HG03521 (cell line): ENCODE measurements around the gene LRIG1.

Experiments used
- ATAC-seq: cut with Tn5 transposase; IDR thresholded peaks from one replicate; pipeline ENCODE4 v1.9.1; 2021; ENCODE audit warnings: mild to moderate bottlenecking, moderate library complexity; ENCODE audit not compliant: unreplicated experiment

The LRIG1 gene

DNA sequence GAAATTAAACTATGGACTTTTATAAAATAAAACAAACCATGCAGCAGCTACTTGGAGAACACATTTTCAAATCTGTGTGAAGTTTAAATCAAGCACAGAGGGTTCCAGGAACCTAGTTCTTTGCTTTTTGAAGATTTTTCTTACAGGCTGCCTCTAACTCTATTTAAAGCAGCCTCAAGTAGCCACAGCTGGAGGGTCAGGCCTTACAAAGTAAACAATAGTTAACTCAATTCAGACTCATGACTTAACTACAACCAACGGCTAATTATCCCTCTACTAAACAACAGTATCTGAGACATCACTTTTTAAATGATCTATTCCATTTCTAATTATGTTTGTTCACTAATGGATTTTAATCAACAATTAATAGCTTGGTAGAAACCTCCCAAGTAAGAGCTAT lies 9.8 kb downstream of the LRIG1 start:
- ATAC-seq: no peak

- peak; percentile 58 for ATAC-seq
Measured at GRCh38 chr3:66490214-66490613, 10.6 kb downstream of the LRIG1 start.

DNA sequence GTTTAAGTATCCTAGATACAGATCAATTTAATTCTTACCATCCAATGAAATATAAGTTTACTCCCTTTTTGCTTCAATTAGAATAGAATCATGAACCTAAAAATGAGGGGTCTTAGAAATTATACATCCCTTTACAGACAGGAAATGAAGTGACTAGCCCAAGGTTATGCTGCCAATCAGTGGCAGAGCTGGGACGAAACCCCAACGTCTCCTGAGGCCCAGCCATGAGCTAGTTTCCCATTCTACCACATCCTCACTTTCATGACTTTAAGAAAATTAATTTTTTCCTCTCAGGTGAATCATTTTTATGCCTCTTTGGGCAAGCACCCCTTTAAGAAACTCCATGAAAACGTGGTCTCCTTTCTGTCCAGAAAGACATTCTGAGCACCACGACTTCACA lies 11.2 kb downstream of the LRIG1 start:
- no peak for ATAC-seq

DNA sequence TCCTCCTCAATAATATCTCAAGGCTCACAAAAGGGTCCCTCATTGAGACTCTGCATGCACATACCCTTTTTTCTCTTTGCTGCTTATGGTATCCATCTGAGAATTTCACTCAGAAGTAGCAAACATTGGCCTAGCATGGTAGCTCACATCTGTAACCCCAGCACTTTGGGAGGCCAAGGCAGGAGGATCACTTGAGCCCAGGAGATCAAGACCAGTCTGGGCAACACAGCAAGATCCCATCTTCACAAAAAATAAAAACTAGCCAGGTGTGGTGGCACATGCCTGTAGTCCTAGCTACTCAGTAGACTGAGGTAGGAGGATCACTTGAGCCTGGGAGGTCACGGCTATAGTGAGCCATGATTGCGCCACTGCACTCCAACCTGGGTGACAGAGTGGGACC lies 11.7 kb downstream of the LRIG1 start:
- ATAC-seq: no peak

DNA sequence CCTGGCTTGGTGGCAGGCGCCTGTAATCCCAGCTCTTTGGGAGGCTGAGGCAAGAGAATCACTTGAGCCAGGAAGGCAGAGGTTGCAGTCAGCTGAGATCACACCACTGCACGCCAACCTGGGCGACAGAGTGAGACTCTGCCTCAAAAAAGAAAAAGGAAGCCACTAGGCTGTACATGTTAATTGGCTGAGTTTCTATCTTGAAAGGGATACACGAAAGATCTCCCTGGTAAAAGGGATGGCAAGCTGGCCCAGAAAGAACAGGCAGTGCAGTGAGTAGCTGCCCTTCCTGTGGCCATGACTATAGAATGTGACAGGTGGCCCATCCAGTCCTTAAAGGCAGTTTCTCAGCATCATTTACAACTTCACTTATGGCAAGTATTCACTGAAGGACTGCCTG lies 12.3 kb downstream of the LRIG1 start:
- no peak for ATAC-seq

- no peak for ATAC-seq
Measured at GRCh38 chr3:66487465-66487864, 13.4 kb downstream of the LRIG1 start.

DNA sequence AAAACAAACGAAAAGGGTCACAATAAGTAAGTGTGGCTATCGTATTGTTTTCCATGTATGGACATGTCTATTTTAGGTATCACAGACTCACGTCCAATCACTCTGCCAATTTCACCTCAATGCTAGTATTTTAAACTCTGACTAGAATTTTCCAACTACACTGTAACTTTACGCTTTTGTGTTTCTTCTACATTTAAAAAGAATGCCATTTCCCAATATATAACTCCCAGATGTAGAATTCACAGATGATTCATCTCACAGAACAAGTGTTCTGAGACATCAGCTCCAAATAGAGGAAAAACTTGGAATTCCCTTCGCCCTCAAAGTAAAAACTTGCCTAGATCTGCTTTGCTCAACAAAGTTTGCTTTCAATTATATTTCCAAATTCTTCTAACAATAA lies 14.2 kb downstream of the LRIG1 start:
- ATAC-seq: no peak

DNA sequence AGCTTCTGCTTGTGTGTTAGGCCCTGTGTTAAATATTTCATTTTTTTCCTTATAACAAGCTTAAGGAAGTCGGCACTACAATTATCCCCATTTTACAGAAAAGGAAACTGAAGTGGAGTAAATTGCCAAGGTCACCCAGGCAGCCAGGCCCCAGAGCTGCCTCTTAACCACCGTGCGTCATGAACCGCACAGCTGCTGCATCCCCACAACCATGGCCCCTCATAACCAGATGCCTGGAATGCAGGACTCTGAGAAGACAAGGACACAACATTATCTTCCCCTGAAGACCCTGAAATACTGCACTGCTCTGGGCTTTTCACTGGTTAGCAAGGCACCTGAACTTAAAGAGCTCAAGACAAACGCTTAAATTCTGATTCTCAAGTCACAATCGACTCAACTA lies 14.6 kb downstream of the LRIG1 start:
- ATAC-seq: no peak

DNA sequence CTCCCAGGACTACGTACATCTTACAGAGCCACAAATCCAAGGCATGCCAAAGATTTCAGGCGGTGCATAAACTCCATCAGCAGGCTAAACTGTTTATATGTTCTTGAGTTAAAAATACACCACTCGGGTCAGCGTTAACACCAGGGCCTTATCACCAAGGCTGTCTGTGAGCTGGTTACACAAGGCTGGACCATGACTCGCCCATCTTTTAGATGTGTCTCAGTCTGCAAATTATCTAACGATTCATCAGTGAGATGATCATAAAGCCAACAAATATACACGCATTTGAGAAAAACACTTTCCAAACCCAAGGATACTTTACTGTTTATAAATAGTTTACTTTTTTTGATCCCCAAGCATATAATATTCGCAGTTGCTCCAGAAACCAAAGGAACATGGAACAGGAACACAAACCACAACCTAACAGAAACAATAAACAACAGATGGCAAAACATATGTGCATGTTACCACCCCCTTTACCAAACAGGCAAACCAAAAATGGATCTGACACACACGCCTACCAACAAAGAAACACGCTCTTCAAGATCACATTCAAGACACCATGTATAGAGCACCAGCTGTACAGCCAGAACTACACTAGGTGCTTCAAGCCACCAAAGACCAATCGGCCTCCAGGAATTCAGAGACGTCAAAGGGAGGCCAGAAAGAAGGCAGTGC lies 15.4 kb downstream of the LRIG1 start:
- no peak for ATAC-seq

DNA sequence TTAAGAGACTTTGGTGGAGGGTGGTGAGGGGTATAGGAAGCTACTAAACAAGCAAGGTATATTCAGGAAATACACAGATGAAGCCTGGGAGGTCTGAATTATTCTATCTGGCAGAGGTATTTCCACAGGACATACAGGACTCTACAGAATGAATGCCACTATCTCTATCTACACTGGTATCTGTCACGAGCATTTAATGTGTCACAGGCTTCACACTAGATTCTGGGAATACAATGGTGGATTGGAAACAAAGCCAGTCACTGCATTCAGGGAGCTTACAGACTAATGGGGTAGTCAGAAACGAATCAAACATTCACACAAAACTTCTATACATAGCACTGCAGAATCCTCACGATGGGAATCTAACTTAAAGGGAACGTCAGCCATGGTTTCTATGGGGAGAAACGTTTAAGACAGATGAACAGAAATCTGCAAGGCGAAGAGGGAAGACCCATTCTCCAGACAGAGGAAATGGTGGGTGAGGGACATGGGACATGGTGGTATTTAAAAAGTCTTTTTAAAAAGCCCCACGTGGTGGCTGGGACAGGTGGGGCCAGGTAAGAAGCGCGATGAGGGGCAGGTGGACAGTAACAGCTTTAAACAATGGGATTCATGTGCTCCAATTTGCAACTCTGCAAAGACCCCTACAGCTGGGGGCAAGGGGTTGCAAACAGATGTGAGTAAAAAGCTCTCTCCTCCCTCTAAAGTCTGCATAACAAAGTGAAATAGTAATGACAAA lies 16.5 kb downstream of the LRIG1 start:
- ATAC-seq: no peak

DNA sequence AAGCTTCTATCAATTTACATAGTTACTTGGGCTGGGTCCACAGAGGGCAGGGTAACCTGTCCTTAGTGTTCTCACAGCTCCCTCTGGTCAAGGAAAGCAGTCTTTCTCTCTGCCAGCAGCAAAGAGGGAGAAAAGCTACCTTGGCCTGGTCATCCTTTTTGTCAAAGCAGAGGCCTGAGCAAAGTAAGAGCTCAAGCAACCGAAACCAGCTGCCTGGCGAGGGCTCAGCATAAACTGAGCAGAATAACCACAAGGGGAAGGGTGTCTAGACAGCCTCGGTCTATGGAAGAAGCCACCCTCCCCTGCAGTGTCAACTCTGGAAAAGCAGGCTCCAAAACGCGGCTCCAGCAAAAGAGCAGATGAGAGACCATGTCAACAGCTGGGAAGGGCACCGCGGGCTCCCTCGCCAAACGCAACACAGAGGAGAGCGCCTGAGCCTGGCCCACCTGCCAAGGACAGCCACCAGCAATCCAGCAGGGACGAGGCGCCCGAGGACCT lies 17.4 kb downstream of the LRIG1 start:
- ATAC-seq: peak; percentile 52

GRCh38 chr3:66483006-66483405 lies 17.8 kb downstream of the LRIG1 start:
- no peak for ATAC-seq

DNA sequence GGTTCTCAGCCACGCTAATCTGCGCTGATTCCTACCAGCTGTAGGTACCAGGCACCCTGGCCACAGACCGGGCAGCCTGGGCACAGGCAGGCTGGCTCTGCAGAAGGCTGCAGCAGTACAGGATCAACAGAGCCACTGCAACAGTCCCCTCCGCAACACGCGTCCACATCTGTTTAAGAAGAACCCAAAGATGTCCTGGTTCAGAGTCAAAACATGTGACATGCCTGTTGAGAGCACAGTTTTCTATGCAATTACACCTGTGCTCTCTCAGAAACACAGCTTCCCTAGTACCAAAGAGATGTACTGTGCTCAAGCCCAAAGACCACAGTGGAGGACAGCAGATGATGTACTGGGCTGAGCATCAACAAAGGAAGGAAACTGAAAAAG lies 18.8 kb downstream of the LRIG1 start:
- ATAC-seq: no peak

GRCh38 chr3:66481071-66482017 lies 19.5 kb downstream of the LRIG1 start:
- ATAC-seq: peak; percentile 3

DNA sequence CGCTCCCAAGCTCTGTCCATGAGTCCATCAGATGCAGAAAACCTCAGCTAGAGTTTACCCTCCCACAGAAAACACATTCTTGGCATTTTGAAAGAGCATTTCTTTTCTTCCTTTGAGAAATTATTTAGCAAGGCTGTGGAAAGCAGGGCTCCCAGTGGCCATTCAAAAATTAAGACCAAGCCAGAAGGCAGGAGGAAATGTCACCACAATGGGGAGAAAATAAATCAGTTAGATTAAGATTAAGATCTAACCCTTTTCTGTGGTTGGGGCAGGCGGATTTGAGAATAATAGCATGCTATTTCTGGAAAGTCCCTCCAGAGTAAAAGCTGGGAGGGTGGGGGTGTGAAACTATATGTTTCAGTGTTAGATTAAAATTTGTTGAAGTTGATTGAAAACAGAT lies 20.2 kb downstream of the LRIG1 start:
- ATAC-seq: peak; percentile 32

GRCh38 chr3:66479532-66479947 lies 21.3 kb downstream of the LRIG1 start:
- no peak for ATAC-seq

DNA sequence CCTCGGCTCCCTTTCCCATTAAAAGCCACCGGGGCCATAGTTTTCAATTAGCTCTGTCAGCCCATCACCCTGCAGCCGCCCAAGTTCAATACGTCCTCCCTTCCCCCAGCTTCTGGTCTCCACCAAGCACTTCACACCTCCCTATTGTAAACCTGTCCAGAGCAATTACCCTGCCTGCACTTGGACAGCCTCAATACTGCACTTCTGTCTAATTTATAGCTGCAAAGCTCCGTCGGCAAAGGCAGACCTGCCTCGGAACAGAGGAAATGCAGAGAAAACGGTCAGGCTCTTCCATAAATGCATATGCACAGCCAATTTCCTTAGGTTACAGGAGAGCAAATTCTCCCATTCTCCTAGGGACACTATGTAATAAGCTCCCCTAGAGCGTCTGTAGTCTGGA lies 21.9 kb downstream of the LRIG1 start:
- no peak for ATAC-seq

DNA sequence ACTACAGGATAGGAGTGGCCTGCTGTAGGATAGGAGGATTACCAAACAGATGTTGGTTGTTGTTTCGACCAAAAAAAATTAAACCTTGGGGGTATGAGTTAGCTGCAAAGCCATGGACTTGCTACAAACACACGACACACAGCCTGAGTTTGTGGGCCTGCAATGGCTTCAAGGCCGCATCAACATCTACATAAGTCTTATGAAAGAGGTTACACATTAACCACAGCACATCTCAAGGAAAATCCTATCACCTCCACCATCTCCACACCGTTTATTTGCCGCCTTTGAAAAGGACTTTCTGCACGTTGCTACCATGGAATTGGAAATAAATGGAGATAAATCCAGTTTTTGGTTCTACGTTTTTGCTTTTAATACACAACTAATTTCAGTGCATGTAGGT lies 23.0 kb downstream of the LRIG1 start:
- ATAC-seq: no peak

DNA sequence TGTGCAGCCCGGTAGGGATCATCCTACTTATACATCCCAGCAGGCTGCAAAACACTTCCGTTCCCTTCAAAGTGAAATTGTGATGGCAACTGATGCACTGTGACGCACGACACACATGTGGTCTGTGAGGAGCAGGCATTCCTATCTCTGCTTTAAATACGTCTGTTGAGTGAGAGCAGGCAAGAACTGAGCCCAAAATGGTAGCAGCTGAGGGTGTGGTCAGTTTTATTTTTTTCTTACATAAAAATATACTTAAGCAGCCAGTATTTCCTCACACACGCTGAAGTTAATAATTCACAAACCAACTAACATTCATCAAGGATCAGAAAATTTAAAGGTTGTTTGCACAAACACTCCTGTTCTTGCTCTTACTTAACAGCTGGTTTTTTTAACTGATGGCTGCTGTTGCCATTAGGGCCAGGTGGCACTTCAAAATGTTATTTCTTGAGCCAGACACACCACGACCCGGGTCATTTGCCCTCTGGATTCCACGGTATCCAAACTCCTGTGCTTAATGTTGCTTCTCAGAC lies 23.9 kb downstream of the LRIG1 start:
- no peak for ATAC-seq

GRCh38 chr3:66475386-66476020 lies 25.3 kb downstream of the LRIG1 start:
- ATAC-seq: no peak

- no peak for ATAC-seq
Measured at GRCh38 chr3:66473692-66474091, 27.1 kb downstream of the LRIG1 start.
